ENCODE data around the gene ADAMTSL3. TPM values are rescaled to one million over a fixed set of nuclear protein-coding genes. Genes with fewer than 3 reads are reported as not detected.

The ADAMTSL3 gene
- total and polyA plus RNA-seq, 4 donors = 3.5 to 19.0 (median 8.0) TPM

DNA sequence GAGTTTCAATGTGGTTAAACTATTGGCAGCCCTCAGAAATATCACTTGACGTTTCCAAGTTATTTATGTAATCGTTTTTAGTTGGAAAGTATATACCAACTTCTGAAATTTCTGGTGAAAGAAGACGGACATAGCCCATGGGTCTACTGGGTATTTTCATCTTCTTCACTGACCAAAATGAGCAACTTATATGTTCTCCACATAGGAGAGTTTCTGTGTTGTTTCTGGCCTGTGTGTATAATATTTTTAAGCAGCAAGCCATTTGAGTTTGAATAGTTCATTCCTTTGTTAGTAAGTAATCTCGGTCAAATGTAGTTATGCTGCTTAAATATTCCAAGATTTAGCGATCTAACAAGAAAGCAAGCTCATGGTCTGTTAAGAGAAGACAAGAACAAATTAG, 57.3 kb downstream of the ADAMTSL3 start:
- H3K9ac ChIP-seq (ENCODE audit: low read depth in 1 of 2, low read length in 2 of 2) = no peak overlapping the region
- H3K36me3 ChIP-seq (ENCODE audit: control insufficient read depth in 4 of 4, insufficient read depth in 3 of 4, low read depth in 1 of 4, low read length in 3 of 4) = peaks cover 0 to 4% (median 0%) of the 10 kb centered on the region in 4 donors
- H3K4me3 ChIP-seq (ENCODE audit: low read depth in 1 of 3, low read length in 3 of 3) = no peak overlapping the region
- no peaks in the 10 kb centered on the region for H3K27me3 ChIP-seq (ENCODE audit: control insufficient read depth in 4 of 4, insufficient read depth in 4 of 4, low read length in 3 of 4)
- H3K27ac ChIP-seq (ENCODE audit: low read depth in 1 of 2, low read length in 2 of 2) = no peak overlapping the region
- TF ChIP-seq, protein P1, sequence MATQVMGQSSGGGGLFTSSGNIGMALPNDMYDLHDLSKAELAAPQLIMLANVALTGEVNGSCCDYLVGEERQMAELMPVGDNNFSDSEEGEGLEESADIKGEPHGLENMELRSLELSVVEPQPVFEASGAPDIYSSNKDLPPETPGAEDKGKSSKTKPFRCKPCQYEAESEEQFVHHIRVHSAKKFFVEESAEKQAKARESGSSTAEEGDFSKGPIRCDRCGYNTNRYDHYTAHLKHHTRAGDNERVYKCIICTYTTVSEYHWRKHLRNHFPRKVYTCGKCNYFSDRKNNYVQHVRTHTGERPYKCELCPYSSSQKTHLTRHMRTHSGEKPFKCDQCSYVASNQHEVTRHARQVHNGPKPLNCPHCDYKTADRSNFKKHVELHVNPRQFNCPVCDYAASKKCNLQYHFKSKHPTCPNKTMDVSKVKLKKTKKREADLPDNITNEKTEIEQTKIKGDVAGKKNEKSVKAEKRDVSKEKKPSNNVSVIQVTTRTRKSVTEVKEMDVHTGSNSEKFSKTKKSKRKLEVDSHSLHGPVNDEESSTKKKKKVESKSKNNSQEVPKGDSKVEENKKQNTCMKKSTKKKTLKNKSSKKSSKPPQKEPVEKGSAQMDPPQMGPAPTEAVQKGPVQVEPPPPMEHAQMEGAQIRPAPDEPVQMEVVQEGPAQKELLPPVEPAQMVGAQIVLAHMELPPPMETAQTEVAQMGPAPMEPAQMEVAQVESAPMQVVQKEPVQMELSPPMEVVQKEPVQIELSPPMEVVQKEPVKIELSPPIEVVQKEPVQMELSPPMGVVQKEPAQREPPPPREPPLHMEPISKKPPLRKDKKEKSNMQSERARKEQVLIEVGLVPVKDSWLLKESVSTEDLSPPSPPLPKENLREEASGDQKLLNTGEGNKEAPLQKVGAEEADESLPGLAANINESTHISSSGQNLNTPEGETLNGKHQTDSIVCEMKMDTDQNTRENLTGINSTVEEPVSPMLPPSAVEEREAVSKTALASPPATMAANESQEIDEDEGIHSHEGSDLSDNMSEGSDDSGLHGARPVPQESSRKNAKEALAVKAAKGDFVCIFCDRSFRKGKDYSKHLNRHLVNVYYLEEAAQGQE (IDR thresholded peaks at IDR 0.05) = no peak
- TF ChIP-seq JUND (IDR thresholded peaks at IDR 0.05) = no peak
- no peak for TF ChIP-seq RXRA (IDR thresholded peaks at IDR 0.05)
- TF ChIP-seq, protein P2, sequence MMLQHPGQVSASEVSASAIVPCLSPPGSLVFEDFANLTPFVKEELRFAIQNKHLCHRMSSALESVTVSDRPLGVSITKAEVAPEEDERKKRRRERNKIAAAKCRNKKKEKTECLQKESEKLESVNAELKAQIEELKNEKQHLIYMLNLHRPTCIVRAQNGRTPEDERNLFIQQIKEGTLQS (IDR thresholded peaks at IDR 0.05) = no peak
- TF ChIP-seq, protein P3, sequence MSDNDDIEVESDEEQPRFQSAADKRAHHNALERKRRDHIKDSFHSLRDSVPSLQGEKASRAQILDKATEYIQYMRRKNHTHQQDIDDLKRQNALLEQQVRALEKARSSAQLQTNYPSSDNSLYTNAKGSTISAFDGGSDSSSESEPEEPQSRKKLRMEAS (IDR thresholded peaks at IDR 0.05) = no peak
- no peaks in the 10 kb centered on the region for H3K9me3 ChIP-seq (ENCODE audit: control insufficient read depth in 4 of 4, low read length in 3 of 4)
- no peak for DNase-seq (ENCODE audit: low spot score)
- H3K4me1 ChIP-seq (ENCODE audit: control insufficient read depth in 4 of 4, insufficient read depth in 4 of 4, low read length in 3 of 4) = no peaks in the 10 kb centered on the region
- WGBS = 91% methylated on average over 5 of the region's 5 CpGs

DNA sequence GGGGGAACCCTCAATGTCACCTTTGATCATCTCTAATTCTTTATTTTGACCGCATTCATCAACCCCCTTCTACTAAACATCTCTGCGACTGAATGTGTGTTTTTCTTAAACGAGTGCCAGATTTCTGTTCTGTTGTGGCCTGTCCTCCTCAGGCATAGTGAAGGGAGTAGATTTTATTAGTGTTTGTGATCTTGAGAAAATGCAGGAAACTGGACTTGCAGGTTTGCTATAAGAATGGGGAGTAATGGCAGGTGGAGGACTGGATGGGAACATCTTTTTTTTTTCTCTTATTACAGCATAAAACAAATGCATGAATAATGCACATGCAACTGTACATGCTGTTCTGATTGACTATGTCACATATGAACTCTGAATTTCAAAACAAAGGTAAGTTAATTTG, 59.3 kb downstream of the ADAMTSL3 start:
- Histone ChIP-seq H3K36me3 (ENCODE audit: control insufficient read depth in 4 of 4, insufficient read depth in 3 of 4, low read depth in 1 of 4, low read length in 3 of 4) (peaks cover 0 to 2% (median 0%) of the 10 kb centered on the region in 4 donors), H3K27me3 (ENCODE audit: control insufficient read depth in 4 of 4, insufficient read depth in 4 of 4, low read length in 3 of 4) (no peaks in the 10 kb centered on the region), H3K4me1 (ENCODE audit: control insufficient read depth in 4 of 4, insufficient read depth in 4 of 4, low read length in 3 of 4) (no peaks in the 10 kb centered on the region), H3K27ac (ENCODE audit: low read depth in 1 of 2, low read length in 2 of 2) (no peak overlapping the region), H3K9me3 (ENCODE audit: control insufficient read depth in 4 of 4, low read length in 3 of 4) (no peaks in the 10 kb centered on the region), H3K4me3 (ENCODE audit: low read depth in 1 of 3, low read length in 3 of 3) (no peak overlapping the region), H3K9ac (ENCODE audit: low read depth in 1 of 2, low read length in 2 of 2) (no peak overlapping the region)
- TF ChIP-seq SP1 (IDR thresholded peaks at IDR 0.05) (no peak), GABPA (IDR thresholded peaks at IDR 0.05 in 1 of 2, conservative IDR thresholded peaks at IDR 0.05 in 1 of 2) (no peak), YY1 (IDR thresholded peaks at IDR 0.05) (no peak), JUND (IDR thresholded peaks at IDR 0.05) (no peak), EGR1 (IDR thresholded peaks at IDR 0.05; ENCODE audit: low read depth in 2 of 2) (no peak), TAF1 (conservative IDR thresholded peaks at IDR 0.05) (no peak), HNF4G (IDR thresholded peaks at IDR 0.05) (no peak), FOXA1 (IDR thresholded peaks at IDR 0.05) (no peak), HNF4A (conservative IDR thresholded peaks at IDR 0.05) (no peak), RAD21 (IDR thresholded peaks at IDR 0.05) (no peak), FOXA2 (IDR thresholded peaks at IDR 0.05) (no peak), NR2F2 (IDR thresholded peaks at IDR 0.05) (no peak), RXRA (IDR thresholded peaks at IDR 0.05) (no peak)
- TF ChIP-seq, protein P1 (IDR thresholded peaks at IDR 0.05) = no peak
- TF ChIP-seq, protein P4, sequence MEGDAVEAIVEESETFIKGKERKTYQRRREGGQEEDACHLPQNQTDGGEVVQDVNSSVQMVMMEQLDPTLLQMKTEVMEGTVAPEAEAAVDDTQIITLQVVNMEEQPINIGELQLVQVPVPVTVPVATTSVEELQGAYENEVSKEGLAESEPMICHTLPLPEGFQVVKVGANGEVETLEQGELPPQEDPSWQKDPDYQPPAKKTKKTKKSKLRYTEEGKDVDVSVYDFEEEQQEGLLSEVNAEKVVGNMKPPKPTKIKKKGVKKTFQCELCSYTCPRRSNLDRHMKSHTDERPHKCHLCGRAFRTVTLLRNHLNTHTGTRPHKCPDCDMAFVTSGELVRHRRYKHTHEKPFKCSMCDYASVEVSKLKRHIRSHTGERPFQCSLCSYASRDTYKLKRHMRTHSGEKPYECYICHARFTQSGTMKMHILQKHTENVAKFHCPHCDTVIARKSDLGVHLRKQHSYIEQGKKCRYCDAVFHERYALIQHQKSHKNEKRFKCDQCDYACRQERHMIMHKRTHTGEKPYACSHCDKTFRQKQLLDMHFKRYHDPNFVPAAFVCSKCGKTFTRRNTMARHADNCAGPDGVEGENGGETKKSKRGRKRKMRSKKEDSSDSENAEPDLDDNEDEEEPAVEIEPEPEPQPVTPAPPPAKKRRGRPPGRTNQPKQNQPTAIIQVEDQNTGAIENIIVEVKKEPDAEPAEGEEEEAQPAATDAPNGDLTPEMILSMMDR (IDR thresholded peaks at IDR 0.05; ENCODE audit: low read depth, low read length, missing input control) = no peak
- TF ChIP-seq, protein P2 (IDR thresholded peaks at IDR 0.05) = no peak
- TF ChIP-seq, protein P3 (IDR thresholded peaks at IDR 0.05) = no peak
- TF ChIP-seq, protein P5, sequence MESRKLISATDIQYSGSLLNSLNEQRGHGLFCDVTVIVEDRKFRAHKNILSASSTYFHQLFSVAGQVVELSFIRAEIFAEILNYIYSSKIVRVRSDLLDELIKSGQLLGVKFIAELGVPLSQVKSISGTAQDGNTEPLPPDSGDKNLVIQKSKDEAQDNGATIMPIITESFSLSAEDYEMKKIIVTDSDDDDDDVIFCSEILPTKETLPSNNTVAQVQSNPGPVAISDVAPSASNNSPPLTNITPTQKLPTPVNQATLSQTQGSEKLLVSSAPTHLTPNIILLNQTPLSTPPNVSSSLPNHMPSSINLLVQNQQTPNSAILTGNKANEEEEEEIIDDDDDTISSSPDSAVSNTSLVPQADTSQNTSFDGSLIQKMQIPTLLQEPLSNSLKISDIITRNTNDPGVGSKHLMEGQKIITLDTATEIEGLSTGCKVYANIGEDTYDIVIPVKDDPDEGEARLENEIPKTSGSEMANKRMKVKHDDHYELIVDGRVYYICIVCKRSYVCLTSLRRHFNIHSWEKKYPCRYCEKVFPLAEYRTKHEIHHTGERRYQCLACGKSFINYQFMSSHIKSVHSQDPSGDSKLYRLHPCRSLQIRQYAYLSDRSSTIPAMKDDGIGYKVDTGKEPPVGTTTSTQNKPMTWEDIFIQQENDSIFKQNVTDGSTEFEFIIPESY (IDR thresholded peaks at IDR 0.05) = no peak
- WGBS = 76% methylated on average over 3 of the region's 3 CpGs
- no peak for DNase-seq (ENCODE audit: low spot score)
